HepG2 (cell line): Measurements from ENCODE around the gene OR4D9. TPM values are rescaled to one million over a fixed set of nuclear protein-coding genes. Genes with fewer than 3 reads are reported as not detected.

Experiments used
- BCL6 ChIP-seq: IDR thresholded peaks from 2 replicates; pipeline ENCODE4 v1.6.1; 2016; ENCODE audit warnings: missing genetic modification reagents, missing compliant biosample characterization
- BORCS8-MEF2B ChIP-seq: sonication (generic); formaldehyde crosslinking; IDR thresholded peaks from 2 replicates; pipeline ENCODE4 v1.8.0; 2022; ENCODE audit warnings: mild to moderate bottlenecking, missing genetic modification reagents
- CBX1 ChIP-seq: IDR thresholded peaks from one replicate; pipeline ENCODE4 v1.6.1; 2016; ENCODE audit warnings: antibody characterized with exemption, low read depth
- ETV6 ChIP-seq: sonication (generic); formaldehyde crosslinking; conservative IDR thresholded peaks from 2 replicates; pipeline ENCODE4 v1.4.0; 2020; ENCODE audit warnings: missing genetic modification reagents
- MLLT10 ChIP-seq: sonication (generic); formaldehyde crosslinking; IDR thresholded peaks from 2 replicates; pipeline ENCODE4 v1.4.0; 2020; ENCODE audit warnings: missing genetic modification reagents
- NCOR1 ChIP-seq: fragments of 200-600 bp; sonication (generic); IDR thresholded peaks from 2 replicates; pipeline ENCODE4 v1.7.0; 2017; ENCODE audit warnings: antibody characterized with exemption, low read length, borderline replicate concordance
- NFIC ChIP-seq: IDR thresholded peaks from 2 replicates; pipeline ENCODE4 v1.6.1; 2012; ENCODE audit warnings: mild to moderate bottlenecking, low read length, inconsistent platforms
- NR2F6 ChIP-seq, 2 experiments: IDR thresholded peaks; 2 replicates each; pipeline ENCODE4 v1.6.1; 2016; ENCODE audit warnings: antibody characterized with exemption in 1 of 2, mild to moderate bottlenecking in 1 of 2
- PCBP2 ChIP-seq: fragments of 200-400 bp; formaldehyde crosslinking; optimal IDR thresholded peaks from 2 replicates; pipeline ENCODE3; 2018; ENCODE audit warnings: low read length, low read depth; ENCODE audit not compliant: poor library complexity, severe bottlenecking
- RCOR2 ChIP-seq: IDR thresholded peaks from 2 replicates; pipeline ENCODE4 v1.6.1; 2016; ENCODE audit warnings: missing biosample characterization, missing genetic modification reagents
- SYNCRIP ChIP-seq: fragments of 200-400 bp; formaldehyde crosslinking; IDR thresholded peaks from 2 replicates; pipeline ENCODE4 v1.6.1; 2018; ENCODE audit warnings: mild to moderate bottlenecking, low read depth, low read length; ENCODE audit not compliant: insufficient read depth
- TCF12 ChIP-seq, 2 experiments: fragments of 450-650 bp in 1 of 2; sonication (generic) in 1 of 2; formaldehyde crosslinking in 1 of 2; IDR thresholded peaks; 2 replicates each; pipeline versions ENCODE4 v1.6.1 to v1.8.0; 2017 to 2022; ENCODE audit warnings: antibody characterized with exemption in 1 of 2, mild to moderate bottlenecking in 1 of 2, missing genetic modification reagents in 1 of 2, moderate library complexity in 1 of 2
- YEATS2 ChIP-seq: sonication (generic); formaldehyde crosslinking; IDR thresholded peaks from 2 replicates; pipeline ENCODE4 v1.4.0; 2020; ENCODE audit warnings: missing genetic modification reagents, borderline replicate concordance
- ZNF138 ChIP-seq: sonication (generic); formaldehyde crosslinking; IDR thresholded peaks from 2 replicates; pipeline ENCODE4 v1.5.0; 2020; ENCODE audit warnings: mild to moderate bottlenecking, low read depth, missing genetic modification reagents
- ZNF207 ChIP-seq: fragments of 450-650 bp; IDR thresholded peaks from 2 replicates; pipeline ENCODE4 v1.6.1; 2016; ENCODE audit warnings: antibody characterized with exemption, borderline replicate concordance
- ZNF501 ChIP-seq: sonication (generic); formaldehyde crosslinking; IDR thresholded peaks from 2 replicates; pipeline ENCODE4 v1.5.1; 2020; ENCODE audit warnings: mild to moderate bottlenecking, moderate library complexity, missing genetic modification reagents
- ZNF543 ChIP-seq: sonication (generic); formaldehyde crosslinking; IDR thresholded peaks from 2 replicates; pipeline ENCODE4 v1.4.0; 2020; ENCODE audit warnings: mild to moderate bottlenecking, missing genetic modification reagents
- ZNF775 ChIP-seq: sonication (generic); formaldehyde crosslinking; IDR thresholded peaks from 2 replicates; pipeline ENCODE4 v1.4.0; 2020; ENCODE audit warnings: missing genetic modification reagents, mild to moderate bottlenecking, moderate library complexity, borderline replicate concordance
- polyA plus RNA-seq, 8 experiments: library from polyadenylated mRNA; depleted of rRNA in 3 of 8; stranded (reverse) in 7 of 8; unstranded in 1 of 8; fragments of >200 nt; fragmentation: Illumina TruSeq in 4 of 8; extraction: Trizol in 4 of 8; gene quantifications; 2 replicates each; pipeline versions ENCODE4 v1.2.1 to v1.2.3, GENCODE V29; 2011 to 2016; ENCODE audit warnings: low read depth in 4 of 8, missing spikeins in 1 of 8, mixed read lengths in 1 of 8; ENCODE audit not compliant: insufficient read depth in 1 of 8
- total RNA-seq, 5 experiments: library from RNA; depleted of rRNA; stranded (reverse); fragments of >200 nt; fragmentation: Illumina TruSeq; extraction: Trizol; gene quantifications; 2 replicates each; pipeline ENCODE4 v1.2.3, GENCODE V29; 2016; ENCODE audit warnings: low read depth in 1 of 5
- TF ChIP-seq, protein P1 (sequence below): sonication (generic); formaldehyde crosslinking; IDR thresholded peaks from 2 replicates; pipeline ENCODE4 v1.5.0; 2020; ENCODE audit warnings: mild to moderate bottlenecking, missing genetic modification reagents
- TF ChIP-seq, protein P2 (sequence below): sonication (generic); formaldehyde crosslinking; IDR thresholded peaks from 2 replicates; pipeline ENCODE4 v1.4.0; 2020; ENCODE audit warnings: missing genetic modification reagents, borderline replicate concordance
- TF ChIP-seq, protein P3 (sequence below): sonication (generic); formaldehyde crosslinking; IDR thresholded peaks from 2 replicates; pipeline ENCODE4 v1.4.0; 2020; ENCODE audit warnings: mild to moderate bottlenecking, missing genetic modification reagents

The OR4D9 gene
- total and polyA plus RNA-seq, 2 of the 13 experiments (the other 11 are each of a cell fraction or from before 2014, with no cell fraction given): not detected

DNA sequence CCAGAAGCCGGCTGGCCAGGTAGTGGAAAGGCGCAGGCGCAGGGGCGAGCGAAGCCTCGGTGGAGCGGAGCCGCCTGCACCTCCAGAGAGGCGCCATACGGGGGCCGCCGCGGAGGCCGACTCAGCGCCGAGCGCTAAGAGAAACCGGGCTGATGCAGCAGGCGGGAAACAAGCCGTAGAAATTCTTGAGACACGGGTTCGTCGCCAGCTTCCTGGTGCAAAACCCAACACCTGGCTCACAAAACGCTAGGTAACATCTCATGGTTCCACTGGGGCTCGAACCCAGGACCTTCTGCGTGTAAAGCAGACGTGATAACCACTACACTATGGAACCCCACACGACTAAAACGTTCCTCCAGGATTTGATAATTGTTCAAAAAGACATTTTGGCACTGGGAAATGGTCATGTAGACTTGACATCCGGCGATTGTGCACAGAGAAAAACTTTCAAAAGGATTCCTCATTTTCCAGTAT is 39.1 kb downstream of the OR4D9 start (continued):
- TF ChIP-seq ZNF501 (CRISPR knock-in tag): peak; percentile 94
- peak; percentile 43 for TF ChIP-seq CBX1
- no peak for TF ChIP-seq TCF12 (IDR thresholded peaks at IDR 0.05)
- TF ChIP-seq TCF12 (CRISPR knock-in tag; IDR thresholded peaks at IDR 0.05): 0 out of 2 replicates have a peak, but pooled peaks have one; percentile 29
- no peak for TF ChIP-seq SYNCRIP
- TF ChIP-seq PCBP2: no peak
- TF ChIP-seq NR2F6 (IDR thresholded peaks at IDR 0.05): no peak
- no peak for TF ChIP-seq NR2F6 (CRISPR knock-in tag; IDR thresholded peaks at IDR 0.05)
- no peak for TF ChIP-seq MLLT10 (CRISPR knock-in tag)
- TF ChIP-seq ZNF207: no peak
- no peak for TF ChIP-seq NFIC
- peak; percentile 51; the same call in 1 of the 2 replicates for TF ChIP-seq BCL6 (CRISPR knock-in tag)
- no peak for TF ChIP-seq NCOR1
- 0 out of 2 replicates have a peak, but pooled peaks have one; percentile 30 for TF ChIP-seq ZNF775 (CRISPR knock-in tag)
- peak; percentile 47 for TF ChIP-seq RCOR2 (CRISPR knock-in tag)
- peak; percentile 80; the same call in 1 of the 2 replicates for TF ChIP-seq ZNF138
- TF ChIP-seq ZNF543 (CRISPR knock-in tag): peak; percentile 91
- TF ChIP-seq YEATS2 (CRISPR knock-in tag): peak; percentile 67; the same call in 1 of the 2 replicates
- 0 out of 2 replicates have a peak, but pooled peaks have one; percentile 25 for TF ChIP-seq BORCS8-MEF2B (CRISPR knock-in tag)
- TF ChIP-seq, protein P1, sequence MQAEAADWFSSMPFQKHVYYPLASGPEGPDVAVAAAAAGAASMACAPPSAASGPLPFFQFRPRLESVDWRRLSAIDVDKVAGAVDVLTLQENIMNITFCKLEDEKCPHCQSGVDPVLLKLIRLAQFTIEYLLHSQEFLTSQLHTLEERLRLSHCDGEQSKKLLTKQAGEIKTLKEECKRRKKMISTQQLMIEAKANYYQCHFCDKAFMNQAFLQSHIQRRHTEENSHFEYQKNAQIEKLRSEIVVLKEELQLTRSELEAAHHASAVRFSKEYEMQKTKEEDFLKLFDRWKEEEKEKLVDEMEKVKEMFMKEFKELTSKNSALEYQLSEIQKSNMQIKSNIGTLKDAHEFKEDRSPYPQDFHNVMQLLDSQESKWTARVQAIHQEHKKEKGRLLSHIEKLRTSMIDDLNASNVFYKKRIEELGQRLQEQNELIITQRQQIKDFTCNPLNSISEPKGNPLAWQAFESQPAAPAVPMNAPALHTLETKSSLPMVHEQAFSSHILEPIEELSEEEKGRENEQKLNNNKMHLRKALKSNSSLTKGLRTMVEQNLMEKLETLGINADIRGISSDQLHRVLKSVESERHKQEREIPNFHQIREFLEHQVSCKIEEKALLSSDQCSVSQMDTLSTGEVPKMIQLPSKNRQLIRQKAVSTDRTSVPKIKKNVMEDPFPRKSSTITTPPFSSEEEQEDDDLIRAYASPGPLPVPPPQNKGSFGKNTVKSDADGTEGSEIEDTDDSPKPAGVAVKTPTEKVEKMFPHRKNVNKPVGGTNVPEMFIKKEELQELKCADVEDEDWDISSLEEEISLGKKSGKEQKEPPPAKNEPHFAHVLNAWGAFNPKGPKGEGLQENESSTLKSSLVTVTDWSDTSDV: no peak
- TF ChIP-seq, protein P2, sequence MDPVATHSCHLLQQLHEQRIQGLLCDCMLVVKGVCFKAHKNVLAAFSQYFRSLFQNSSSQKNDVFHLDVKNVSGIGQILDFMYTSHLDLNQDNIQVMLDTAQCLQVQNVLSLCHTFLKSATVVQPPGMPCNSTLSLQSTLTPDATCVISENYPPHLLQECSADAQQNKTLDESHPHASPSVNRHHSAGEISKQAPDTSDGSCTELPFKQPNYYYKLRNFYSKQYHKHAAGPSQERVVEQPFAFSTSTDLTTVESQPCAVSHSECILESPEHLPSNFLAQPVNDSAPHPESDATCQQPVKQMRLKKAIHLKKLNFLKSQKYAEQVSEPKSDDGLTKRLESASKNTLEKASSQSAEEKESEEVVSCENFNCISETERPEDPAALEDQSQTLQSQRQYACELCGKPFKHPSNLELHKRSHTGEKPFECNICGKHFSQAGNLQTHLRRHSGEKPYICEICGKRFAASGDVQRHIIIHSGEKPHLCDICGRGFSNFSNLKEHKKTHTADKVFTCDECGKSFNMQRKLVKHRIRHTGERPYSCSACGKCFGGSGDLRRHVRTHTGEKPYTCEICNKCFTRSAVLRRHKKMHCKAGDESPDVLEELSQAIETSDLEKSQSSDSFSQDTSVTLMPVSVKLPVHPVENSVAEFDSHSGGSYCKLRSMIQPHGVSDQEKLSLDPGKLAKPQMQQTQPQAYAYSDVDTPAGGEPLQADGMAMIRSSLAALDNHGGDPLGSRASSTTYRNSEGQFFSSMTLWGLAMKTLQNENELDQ: no peak
- peak; percentile 35; the same call in 1 of the 2 replicates for TF ChIP-seq ETV6 (CRISPR knock-in tag)
- TF ChIP-seq, protein P3, sequence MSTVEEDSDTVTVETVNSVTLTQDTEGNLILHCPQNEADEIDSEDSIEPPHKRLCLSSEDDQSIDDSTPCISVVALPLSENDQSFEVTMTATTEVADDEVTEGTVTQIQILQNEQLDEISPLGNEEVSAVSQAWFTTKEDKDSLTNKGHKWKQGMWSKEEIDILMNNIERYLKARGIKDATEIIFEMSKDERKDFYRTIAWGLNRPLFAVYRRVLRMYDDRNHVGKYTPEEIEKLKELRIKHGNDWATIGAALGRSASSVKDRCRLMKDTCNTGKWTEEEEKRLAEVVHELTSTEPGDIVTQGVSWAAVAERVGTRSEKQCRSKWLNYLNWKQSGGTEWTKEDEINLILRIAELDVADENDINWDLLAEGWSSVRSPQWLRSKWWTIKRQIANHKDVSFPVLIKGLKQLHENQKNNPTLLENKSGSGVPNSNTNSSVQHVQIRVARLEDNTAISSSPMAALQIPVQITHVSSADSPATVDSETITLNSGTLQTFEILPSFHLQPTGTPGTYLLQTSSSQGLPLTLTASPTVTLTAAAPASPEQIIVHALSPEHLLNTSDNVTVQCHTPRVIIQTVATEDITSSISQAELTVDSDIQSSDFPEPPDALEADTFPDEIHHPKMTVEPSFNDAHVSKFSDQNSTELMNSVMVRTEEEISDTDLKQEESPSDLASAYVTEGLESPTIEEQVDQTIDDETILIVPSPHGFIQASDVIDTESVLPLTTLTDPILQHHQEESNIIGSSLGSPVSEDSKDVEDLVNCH (CRISPR knock-in tag): no peak
